Esophagus mucosa (tissue), 1 donor: Measurements from ENCODE around the gene PCSK6. TPM values are rescaled to one million over a fixed set of nuclear protein-coding genes. Genes with fewer than 3 reads are reported as not detected.
"Not testable (repeated sequence)": the region's sequence is repeated elsewhere in the genome, so short reads cannot be mapped to it uniquely, and the experiment has no call there.

Experiments used
- ATAC-seq: fragments of 200-7000 bp; cut with Tn5 transposase; one replicate; pipeline ENCODE4 v1.9.1; 2020
- total RNA-seq: library from RNA; stranded (reverse); gene quantifications from one replicate; pipeline ENCODE4 v1.2.4, GENCODE V29; 2023
- donor health status: DM: yes; HTN: yes; CAD: no.

The PCSK6 gene
- total RNA-seq, 1 donor from 2014 or later: 6.7 TPM

DNA sequence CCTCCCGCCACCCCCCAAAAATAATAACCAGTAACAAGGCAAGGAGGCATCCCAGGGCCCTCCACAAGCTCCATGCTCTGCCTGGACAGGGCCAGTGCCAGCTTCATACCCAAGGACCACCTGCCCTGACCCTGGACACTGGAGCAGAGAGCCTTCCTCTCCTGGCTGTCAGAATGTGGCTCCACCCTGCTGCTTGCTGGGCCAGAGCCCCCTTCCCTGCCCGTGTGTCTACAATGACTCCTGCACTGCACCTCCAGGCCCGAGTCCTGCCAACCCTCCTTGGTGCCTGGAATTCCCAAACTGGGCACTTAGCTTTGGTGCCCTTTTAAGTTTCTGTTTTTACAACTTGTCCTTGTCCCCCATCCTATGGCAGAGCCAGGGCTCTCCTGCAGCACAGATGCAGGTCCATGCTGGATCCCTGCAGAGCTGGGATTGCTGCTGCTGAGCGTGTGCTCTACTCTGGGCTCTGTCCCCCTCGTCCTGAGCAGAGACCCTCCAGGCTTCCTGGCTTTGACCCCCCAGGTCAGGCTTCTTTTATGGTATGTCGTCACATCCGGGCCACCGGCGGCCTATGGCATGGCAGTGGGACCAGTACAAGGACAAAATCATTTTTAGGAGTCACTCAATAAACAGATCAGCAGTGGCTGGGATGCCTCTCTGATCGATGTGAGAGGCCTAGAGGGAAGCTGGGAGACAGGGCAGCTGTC is 183.0 kb downstream of the PCSK6 start:
- no peak for ATAC-seq

DNA sequence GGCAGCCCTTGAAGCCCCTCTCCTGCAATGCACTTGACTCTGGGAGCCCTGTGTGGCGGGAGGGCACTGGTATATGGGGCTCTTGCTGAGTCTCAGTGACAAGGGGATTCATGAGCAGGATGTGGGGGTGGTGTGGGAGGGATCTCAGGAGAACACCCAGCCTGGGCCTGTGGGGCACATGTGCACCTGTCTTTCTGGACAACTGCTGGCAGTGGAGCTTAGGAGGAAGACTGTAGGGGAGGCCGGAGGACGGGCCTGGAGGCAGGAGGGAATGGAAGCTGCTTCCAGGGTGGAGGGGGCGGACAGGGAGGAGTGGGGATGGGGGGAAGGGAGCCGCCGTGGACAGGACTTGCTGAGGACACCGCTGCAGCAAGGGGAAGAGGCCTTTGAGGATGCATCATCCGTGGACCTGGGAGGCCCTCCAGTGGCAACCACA is 183.7 kb downstream of the PCSK6 start:
- ATAC-seq: no peak

DNA sequence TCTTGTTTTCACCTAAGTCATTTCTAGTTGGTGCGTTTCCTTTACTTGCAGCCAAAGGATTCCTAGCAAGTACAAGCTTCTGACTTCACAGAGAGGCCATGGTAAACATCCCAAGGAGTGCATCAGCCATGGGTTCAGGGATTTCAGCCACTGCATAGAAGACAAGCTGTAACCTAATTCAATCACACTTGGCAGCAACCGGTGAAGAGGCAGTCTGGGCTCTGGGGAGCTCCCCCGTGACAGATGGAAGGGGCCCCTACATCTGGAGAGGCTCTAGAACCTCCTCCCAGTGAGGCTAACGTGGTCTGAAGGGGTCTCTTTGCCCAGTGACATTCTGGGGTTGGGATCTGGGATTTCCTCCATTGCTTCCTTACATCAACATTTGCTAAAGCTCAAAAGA is 186.1 kb downstream of the PCSK6 start:
- ATAC-seq: no peak

DNA sequence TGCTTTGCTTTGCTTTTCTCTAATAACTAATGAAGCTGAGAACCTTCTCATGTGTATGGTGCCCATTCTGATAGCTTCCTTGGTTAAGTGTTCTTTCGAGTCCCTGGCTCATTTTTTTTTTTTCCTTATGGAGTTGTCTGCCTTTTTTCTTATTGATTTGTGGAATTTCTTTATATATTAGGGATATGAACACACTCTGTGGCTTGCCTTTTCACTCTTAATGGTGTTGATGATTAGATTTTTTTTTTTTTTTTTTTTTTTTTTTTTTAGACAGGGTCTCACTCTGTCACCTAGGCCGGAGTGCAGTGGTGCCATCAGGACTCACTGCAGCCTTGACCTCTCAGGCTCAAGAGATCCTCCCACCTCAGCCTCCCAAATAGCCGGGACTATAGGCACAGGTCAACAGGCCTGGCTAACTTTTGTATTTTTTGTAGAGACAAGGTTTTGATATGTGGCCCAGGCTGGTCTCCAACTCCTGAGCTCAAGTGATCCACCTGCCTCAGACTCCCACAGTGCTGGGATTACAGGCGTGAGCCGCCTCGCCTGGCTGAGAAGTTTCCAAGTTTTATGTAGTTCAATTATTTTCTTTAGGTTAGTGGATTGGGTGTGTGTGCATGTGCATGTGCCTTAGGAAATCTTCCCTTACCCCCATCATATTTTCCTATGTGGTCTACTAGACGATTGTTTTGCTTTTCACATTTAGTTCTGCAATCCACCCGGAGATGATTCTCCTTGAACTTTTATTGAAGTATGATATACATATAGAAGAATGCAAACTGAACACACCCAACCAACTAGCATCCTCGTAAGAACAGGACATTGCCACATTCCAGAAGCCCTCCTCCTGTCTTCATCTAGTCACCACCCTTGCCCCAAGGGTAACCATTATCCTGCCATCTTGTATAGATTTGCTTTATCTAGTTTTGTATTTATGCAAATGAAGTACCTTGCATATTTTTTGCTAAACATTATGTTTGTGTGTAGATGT is 192.8 kb downstream of the PCSK6 start:
- ATAC-seq: no peak

DNA sequence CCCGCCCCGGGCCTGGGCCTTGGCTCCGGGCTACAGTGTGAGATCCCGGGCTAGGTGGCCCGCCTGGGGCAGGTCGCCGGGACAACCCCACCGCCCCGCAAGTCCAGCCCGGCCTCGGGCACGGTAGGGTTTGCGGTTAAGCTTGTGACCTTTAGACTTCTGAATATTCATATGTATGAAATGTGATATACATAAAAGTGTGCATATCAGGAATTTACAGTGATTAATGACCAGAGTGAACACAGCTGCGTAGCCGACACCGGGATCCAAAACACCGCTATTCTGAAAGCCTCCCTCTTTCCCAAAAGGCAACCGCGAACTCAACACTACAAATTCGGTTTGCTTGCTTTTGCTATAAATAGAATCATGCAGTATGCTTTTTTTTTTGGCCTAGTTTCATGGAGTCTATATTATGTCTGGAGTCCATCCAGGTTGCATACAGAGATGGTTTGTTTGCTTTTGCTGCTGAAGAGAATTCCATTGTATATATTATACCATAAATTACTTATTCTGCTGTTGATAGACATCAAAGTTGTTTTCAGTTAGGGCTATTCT is 193.8 kb downstream of the PCSK6 start:
- no peak for ATAC-seq

DNA sequence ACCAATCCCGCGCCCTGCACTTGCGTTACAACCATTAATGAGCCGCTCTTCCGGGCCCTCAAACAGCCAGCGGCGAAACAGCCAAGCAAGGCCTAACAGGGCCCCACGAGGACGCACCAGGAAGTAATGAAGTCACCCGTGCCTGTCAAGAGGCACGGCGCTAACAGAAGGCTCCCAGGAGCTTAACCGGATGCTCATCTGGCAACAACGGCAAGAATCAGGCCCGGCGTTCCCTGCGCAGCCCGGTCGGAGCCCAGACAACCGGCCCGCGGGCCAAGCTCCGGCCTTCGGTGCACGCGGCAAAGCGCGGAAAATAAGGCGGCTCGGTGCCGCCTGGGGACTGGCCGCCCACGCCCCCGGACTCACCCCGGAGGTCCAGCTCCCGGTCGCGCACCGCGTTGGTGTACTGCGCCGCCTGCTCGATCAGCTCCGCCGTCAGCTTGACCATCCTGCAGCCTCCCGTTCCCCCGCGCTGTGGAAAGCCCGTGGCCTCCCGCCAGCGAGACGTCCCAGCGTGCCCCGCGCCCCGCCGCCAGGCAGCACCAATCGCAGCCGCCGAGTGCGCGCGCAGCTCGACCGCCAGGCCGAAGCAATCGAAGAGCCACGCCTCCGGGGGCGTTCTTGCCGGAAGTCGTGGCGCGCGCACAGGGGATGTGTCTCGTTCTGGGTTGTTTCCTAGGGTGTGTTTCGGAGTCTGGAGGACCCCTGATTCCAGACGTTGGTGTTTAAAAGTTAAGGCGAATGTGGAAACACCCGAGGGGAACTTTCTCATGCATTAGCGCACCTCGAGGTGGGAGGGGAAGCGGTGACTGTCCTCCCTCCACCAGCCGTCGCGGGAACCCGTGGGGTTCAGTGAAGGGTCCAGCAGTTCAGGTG is 194.5 kb downstream of the PCSK6 start, which contains the start of gene SNRPA1:
SNRPA1 (minus strand) TSS at position 518 of the 876 bp plus-strand sequence; CDS start at position 448, 70 bp downstream.
- ATAC-seq: peak; percentile 93

DNA sequence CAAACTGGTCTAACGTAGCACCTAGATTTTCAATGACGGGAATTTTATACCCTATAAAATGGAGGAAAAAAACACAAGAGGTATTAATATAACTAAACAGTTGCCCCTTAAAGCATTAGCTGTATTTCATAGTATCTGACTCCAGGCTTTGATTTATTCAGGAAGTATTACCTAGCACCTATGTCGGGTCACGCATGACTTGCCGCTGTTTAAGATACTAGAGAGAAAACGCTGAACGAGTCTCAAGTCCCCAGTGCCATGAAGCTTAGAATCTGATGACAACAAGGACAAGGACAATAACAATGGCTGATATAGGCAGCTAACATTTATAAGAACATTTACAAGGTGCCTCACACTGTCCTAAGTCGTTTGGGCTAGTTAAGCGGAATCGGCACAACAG is 196.4 kb downstream of the PCSK6 start:
- no peak for ATAC-seq

DNA sequence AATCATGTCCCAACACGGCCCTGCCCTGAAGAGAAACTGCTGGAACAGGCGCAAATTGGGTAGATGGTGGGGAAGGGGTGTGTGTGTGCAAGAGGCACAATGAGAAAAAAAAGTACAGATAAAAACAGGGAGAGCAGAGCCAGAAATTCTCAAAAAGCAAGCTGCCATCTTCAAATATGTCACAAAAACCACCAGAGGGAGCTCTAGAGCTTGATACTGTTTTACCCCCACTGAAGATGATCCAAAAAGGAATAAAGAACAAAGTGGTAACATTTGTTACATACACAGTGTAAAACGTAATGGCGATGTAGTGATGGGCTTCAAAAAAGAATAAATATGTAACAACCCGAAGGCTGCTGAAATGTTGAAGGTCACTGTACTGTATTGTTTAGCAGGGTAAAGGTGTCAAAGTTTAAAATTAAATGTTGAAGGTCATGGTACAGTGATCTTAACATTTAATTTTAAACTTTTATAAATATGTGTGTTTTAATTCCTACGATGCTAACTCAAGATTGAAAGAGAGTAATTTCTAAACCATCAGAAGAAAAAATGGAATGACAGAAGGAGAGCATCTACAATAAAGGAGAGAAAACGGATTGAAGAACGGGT is 200.5 kb downstream of the PCSK6 start:
- peak; percentile 49 for ATAC-seq

DNA sequence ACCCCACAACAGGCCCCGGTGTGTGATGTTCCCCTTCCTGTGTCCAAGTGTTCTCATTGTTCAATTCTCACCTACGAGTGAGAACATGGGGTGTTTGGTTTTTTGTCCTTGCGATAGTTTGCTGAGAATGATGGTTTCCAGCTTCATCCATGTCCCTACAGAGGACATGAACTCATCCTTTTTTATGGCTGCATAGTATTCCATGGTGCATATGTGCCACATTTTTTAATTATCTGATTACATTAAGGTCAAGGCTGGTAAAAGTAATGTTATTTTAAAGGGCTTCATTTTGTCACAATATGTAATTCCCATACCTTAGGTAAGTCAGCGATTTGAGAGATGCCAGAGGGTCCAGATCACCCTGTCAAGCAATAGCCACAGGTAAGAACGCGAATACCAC is 202.2 kb downstream of the PCSK6 start:
- not testable (repeated sequence) for ATAC-seq

DNA sequence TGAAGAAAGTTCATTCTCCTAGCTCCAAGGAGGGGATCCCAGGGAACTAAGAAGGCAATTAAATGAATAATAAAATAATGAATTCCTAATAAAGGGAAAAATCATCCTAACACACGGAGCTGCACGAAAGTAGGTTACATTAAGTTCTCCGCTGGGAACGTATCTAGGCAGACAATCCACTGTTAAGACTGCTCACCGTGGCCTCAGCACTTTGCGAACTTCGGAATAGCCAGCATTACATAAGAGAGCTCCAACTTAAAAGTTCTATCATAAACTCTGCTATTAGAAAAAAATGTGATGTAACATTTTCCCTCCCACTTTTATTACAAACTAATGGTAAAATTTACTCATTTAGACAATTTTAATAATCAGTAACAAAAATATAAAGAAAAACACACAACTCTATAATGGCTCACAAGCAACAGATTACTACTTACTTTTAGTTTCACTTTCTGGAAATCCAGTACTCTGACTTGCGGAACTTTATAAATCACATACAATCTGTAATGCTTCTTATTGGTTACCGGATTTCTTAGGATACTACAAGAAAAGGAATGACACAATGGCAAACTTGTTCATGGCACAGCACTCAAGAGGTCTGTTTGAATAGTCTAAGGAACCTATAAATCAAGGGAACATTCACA is 202.9 kb downstream of the PCSK6 start:
- no peak for ATAC-seq

DNA sequence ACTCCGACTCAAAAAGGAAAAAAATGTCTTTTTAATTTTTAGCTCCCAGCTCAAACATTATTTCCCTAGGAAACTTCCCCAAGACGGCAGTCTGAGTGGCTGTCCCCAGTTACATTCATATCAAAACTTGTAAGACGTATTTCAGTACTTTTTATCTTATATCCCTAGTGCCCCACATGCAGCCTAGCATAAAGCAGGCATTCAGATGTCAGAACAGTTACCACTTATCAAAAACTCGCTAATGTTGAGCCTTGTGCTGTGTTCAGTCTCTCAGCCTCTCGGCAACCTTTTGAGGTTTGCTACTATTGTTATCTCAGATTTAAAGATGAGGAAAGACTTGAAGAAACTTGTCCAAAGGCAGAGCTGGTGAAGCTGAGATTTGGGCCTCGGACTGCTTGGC is 205.6 kb downstream of the PCSK6 start:
- ATAC-seq: no peak

DNA sequence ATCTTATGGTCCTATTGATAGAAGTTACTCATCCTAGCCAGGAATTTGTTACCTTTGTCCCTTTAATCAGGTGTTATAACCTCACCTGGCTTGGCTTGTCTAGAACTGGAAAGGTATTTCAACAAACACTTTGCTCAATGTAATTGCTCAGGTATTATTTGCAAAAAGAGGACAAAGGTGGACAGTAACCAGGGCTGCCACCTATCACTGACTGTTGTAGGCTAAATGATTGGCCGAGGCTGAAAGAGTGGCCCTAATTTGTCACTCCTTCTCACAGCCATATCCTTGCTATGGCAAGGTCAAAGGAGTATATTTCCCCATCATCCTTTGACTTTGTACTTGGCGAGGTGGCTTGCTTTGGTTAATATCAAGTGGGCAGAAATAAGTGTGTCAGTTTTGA is 209.5 kb downstream of the PCSK6 start:
- no peak for ATAC-seq

DNA sequence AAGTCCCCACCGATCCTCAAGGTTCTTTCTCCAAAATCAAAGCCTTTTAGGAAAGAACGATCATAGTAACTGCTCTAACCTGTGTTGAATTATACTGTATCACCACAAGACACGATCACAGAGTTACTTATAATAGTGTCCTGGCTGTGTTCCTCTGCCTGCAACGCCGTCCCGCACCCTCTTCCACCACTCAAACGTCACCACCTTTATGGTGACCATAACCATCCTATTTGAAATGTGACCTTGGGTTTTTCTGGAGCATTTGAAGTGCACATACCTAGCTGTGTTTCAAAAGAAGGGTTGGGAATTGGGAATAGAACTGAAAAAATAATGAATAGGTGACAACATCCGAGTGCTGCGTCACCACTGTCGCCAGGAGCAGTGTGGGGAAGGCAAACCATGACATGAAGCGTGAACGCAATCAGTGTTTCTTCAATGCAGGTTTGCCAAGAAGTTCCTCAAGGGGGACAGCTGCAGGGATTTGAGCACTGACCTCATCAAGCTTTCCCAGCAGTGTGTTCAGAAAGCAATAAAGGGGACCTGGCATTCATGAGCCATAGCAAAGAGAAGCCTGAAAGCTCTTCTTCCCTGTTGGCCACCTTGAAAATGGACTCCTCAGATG is 211.5 kb downstream of the PCSK6 start:
- no peak for ATAC-seq

DNA sequence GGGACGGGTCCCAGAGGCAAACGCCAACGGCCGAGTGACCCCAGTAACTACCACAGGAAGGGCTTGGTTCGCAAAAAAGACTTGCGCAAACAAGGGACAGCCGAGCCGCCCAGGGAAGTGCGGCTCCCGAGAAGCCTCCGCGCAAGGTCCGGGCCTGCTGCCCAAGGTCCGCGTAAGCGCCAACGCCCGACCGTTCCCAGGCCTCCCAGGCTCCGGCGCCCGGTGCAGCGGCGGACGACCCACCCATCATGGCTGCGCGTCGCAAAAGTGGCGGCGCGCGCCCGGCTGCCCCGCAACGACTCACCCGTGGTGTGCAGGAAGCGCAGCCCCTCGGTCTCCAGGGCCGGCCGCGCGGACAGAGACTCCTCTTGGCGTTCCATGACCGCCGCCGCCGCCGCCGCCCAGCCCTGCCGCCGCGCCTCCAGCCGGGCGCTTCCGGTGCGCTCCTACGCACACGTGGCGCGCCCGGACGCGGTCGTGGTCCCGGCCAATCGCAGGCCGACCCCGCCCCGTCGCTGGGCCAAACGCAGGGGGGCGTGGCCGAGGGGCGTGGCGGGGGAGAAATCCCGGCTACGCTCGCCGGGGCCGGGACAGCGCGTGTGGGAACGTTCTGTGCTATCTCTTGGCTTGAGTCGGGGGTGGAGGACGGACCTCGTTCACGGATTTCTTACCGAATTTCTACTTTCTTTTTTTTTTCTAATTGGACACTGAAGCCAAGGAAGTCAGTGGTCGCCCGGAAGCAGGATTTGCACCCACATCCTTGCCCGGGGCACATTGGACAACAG is 212.3 kb downstream of the PCSK6 start, which contains the start of gene SELENOS:
SELENOS (minus strand) TSS at position 448 of the 785 bp plus-strand sequence; CDS start at position 380, 68 bp downstream.
- ATAC-seq: peak; percentile 98

DNA sequence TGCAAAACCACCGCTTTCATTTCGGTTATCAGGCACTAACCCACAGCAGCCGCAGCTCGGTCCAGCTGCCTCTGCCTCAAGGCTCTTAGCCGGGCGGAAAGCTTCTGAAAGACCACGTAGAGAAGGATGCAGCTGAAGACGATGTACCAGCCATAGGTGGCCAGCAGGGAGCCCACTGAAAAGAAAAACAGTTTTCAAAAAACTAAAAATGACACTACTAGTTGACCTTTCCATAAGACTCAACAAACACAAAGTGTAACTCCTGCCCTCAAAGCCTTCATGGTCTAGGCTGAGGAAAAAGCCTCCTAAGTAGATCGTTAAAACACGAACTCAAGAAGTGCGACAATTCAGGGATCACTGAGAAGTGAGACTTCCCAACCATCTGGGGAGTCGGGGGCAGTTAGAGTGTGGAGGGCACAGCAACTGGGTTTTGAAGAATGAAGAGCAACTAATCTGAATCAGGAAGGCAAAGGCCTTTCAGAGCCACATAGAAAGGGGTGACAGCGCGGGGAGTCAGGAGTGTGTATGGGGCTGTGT is 212.9 kb downstream of the PCSK6 start:
- peak; percentile 6 for ATAC-seq

DNA sequence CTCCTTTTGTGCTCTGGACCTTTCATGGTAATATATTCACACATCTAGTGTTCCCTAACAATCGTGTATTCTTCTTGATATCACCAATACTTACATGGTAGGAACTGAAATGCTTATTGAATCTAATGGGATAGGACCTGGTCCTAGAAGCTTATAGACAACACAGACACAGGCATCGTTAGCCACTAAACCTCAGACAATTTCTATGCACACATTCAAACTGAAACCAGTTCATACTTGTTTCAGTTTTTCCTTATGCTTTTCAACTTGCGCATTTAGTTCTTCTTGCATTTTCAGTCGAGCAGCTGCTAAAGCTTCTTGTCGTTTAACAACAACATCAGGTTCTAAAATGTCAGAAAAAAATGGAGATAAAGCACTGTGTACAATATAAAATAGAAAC is 214.5 kb downstream of the PCSK6 start:
- no peak for ATAC-seq

DNA sequence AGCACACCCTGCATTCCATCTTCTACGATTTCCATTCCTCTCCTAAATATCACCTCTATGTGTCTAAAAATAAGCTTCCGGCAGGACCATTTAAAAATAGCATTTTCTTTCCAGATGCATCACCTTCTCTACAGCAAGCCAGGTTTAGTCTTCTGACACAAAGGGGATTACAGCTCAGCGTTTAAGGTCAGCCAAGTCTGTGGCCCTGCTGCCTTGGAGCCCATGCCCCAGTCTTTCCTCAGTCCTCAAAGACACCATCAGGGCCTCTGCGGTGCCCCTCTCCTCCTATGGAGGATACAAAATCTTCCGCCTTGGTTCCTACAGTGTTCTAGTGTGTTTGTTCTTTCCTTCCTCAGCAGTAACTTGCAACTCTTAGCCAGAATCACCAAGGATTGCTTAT is 216.0 kb downstream of the PCSK6 start:
- ATAC-seq: no peak

DNA sequence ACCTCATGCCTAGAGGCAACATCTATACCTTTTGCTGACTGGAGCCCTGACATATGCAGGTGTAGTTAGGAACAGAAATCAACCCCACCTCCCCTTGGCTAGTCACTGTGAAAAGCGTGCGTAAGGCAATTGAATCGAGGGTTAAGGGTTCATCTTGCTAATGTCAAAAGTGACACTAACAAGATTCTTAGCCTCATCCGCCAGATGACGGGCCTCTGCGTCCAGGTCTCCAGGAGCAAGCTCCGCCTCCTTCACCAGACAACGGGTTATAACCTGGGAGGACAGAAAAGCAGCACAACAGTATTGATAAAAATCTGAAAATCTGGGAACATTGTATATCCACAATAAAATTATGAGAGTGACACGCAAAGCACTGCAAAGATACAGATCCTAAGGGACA is 216.9 kb downstream of the PCSK6 start:
- no peak for ATAC-seq

DNA sequence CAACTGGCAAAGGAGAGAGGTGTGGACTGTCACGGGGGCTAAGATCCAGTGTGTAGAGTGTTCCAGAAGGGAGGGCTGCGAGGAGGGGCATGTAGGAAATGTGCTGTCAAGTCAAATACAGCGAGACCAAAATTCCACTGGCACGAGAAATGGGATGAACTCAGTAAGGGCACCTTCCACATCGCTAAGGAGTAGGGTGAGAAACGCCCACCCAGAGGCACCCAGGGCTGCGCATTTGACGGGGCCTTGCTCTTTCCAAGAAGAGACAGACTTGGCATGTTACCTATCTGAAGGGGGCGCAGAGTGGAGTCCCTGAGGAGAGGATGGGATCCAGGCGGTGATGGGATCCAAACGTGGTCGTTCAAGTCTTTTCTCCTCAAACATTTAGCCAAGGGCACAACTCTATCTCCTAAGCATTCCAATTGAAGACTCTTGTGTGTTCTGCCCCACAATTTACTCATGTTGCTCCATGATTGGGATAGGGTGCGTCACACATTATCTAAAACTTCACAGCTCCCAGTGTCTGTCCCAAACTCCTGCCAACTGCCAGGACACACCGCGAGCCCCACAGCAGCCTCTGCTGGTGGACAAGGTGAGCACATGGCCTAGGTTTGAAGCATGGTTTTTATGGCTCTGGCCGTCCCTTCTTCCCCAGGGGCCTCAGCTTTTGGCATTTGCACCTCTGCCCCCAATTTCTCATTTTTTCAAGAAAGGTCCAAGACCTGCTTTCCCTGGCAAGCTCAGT is 219.9 kb downstream of the PCSK6 start:
- no peak for ATAC-seq
